OCI-LY3 (cell line): Measurements from ENCODE around the gene PNPLA7.

Source experiments
- CTCF ChIP-seq: fragments of 200-600, 300-600 bp; sonication (generic); IDR thresholded peaks from 2 replicates; pipeline ENCODE4 v1.5.1; 2014; ENCODE audit warnings: antibody characterized with exemption, low read length, low read depth
- EZH2phosphoT487 ChIP-seq: fragments of 200-600 bp; shearing (Covaris generic); IDR thresholded peaks from 2 replicates; pipeline ENCODE4 v1.6.1; 2018; ENCODE audit warnings: antibody characterized with exemption, mixed run types, low read depth

- no peak for TF ChIP-seq CTCF
- no peak for TF ChIP-seq EZH2phosphoT487
Observed at GRCh38 chr9:137545123-137545522, 5.1 kb downstream of the PNPLA7 start.
